K562 (cell line): Measurements from ENCODE around the gene CEMP1. TPM values are rescaled to one million over a fixed set of nuclear protein-coding genes. Genes with fewer than 3 reads are reported as not detected.

Experiments used
- ATAC-seq: fragments of 200-7000 bp; cut with Tn5 transposase; 3 replicates; pipeline ENCODE4 v1.9.1; 2020; ENCODE audit warnings: moderate library complexity
- BruUV-seq: library from RNA; stranded (reverse); fragments of 400-500 nt; replicated peaks from 2 replicates; lab custom pipeline; 2021; lab: Mats Ljungman, UMichigan
- CTCF ChIA-PET: fragments of 300-600 bp; formaldehyde crosslinking; extraction: SDS; loops from one replicate; lab custom pipeline; 2021; ENCODE audit warnings: low intra/inter-chr PET ratio; lab: Yijun Ruan, JAX
- POLR2A ChIA-PET: fragments of 300-600, 350-650 bp; sonication (Branson Sonifier 250); formaldehyde crosslinking; extraction: SDS; loops from one replicate; lab custom pipeline; 2021; ENCODE audit warnings: antibody characterized with exemption, inconsistent platforms; lab: Yijun Ruan, JAX
- DNase-seq, 4 experiments: peaks; one replicate each; pipeline versions ENCODE4 v3.0.0 to v3.0.0-alpha.2; 2011 to 2018; ENCODE audit warnings: low spot score in 3 of 4, mixed read lengths in 3 of 4; ENCODE audit errors: extremely low read depth in 1 of 4
- FAIRE-seq: peaks from 2 replicates; lab custom pipeline; 2011; peaks lifted over from hg19 to GRCh38; lab: Jason Lieb, UNC
- H2AFZ ChIP-seq: 2 replicates; pipeline ENCODE4 v1.6.0; 2011; ENCODE audit warnings: low read depth, low read length, control low read depth, inconsistent platforms
- H3K27ac ChIP-seq: fragments of 200-600 bp; 3 replicates; pipeline ENCODE4 v1.8.0; 2011; ENCODE audit warnings: low read depth, mild to moderate bottlenecking, control low read depth, inconsistent platforms, low read length, moderate library complexity, mixed read lengths; ENCODE audit errors: extremely low read depth
- H3K27me3 ChIP-seq, 2 experiments: fragments of 300-600 bp in 1 of 2; 2 replicates in 1 of 2; 3 replicates in 1 of 2; pipeline versions ENCODE4 v1.6.0 to v1.8.0; 2011; ENCODE audit warnings: inconsistent platforms in 2 of 2, low read length in 2 of 2, mild to moderate bottlenecking in 1 of 2, mixed read lengths in 1 of 2, moderate library complexity in 1 of 2; ENCODE audit not compliant: control insufficient read depth in 2 of 2, insufficient read depth in 2 of 2
- H3K36me3 ChIP-seq: fragments of 300-600 bp; 3 replicates; pipeline ENCODE4 v1.8.0; 2011; ENCODE audit warnings: mild to moderate bottlenecking, low read length, inconsistent platforms; ENCODE audit not compliant: control insufficient read depth, insufficient read depth
- H3K4me1 ChIP-seq, 2 experiments: fragments of 200-600 bp in 1 of 2; replicated peaks in 1 of 2; 2 replicates in 1 of 2; 3 replicates in 1 of 2; pipeline versions ENCODE4 v1.5.1 to v1.8.0; 2011; ENCODE audit warnings: inconsistent platforms in 2 of 2, low read length in 2 of 2, mild to moderate bottlenecking in 1 of 2, mixed read lengths in 1 of 2, moderate library complexity in 1 of 2; ENCODE audit not compliant: control insufficient read depth in 2 of 2, insufficient read depth in 2 of 2
- H3K4me2 ChIP-seq: 2 replicates; pipeline ENCODE4 v1.6.1; 2011; ENCODE audit warnings: low read length, control low read depth, inconsistent platforms, mixed read lengths; ENCODE audit not compliant: insufficient read depth
- H3K4me3 ChIP-seq: fragments of 200-600 bp; sonication (generic), shearing (Covaris generic); 2 replicates; pipeline ENCODE4 v1.5.1; 2016; ENCODE audit warnings: control low read depth, inconsistent platforms
- H3K79me2 ChIP-seq: fragments of 200-600 bp; 3 replicates; pipeline ENCODE4 v1.8.0; 2011; ENCODE audit warnings: low read length, inconsistent platforms; ENCODE audit not compliant: control insufficient read depth, insufficient read depth
- H3K9ac ChIP-seq, 2 experiments: 2 replicates each; pipeline versions ENCODE4 v1.6.0 to v1.6.1; 2011; ENCODE audit warnings: low read depth in 2 of 2, low read length in 2 of 2, control low read depth in 1 of 2, inconsistent platforms in 1 of 2, mild to moderate bottlenecking in 1 of 2, mixed read lengths in 1 of 2; ENCODE audit not compliant: insufficient read depth in 1 of 2
- H3K9me1 ChIP-seq: one replicate; pipeline ENCODE4 v1.6.0; 2011; ENCODE audit warnings: inconsistent platforms, mild to moderate bottlenecking, low read length, moderate library complexity; ENCODE audit not compliant: control insufficient read depth, insufficient read depth
- H3K9me3 ChIP-seq: replicated peaks from 2 replicates; pipeline ENCODE4 v1.5.1; 2011; ENCODE audit warnings: low read depth, low read length, inconsistent platforms; ENCODE audit not compliant: control insufficient read depth, insufficient read depth
- H4K20me1 ChIP-seq: replicated peaks from 2 replicates; pipeline ENCODE4 v1.6.1; 2011; ENCODE audit warnings: low read length, inconsistent platforms, mixed read lengths; ENCODE audit not compliant: control insufficient read depth, insufficient read depth
- DEAF1 ChIP-seq: fragments of 450-650 bp; formaldehyde crosslinking; IDR thresholded peaks from 2 replicates; pipeline ENCODE4 v1.4.0; 2020; ENCODE audit warnings: mild to moderate bottlenecking, moderate library complexity
- KAT7 ChIP-seq: sonication (generic); formaldehyde crosslinking; IDR thresholded peaks from 2 replicates; pipeline ENCODE4 v1.8.0; 2022; ENCODE audit warnings: missing genetic modification reagents, mild to moderate bottlenecking, borderline replicate concordance
- NCOA6 ChIP-seq: fragments of 450-650 bp; IDR thresholded peaks from 2 replicates; pipeline ENCODE4 v1.6.1; 2017; ENCODE audit warnings: mild to moderate bottlenecking
- ZFX ChIP-seq: sonication (generic); formaldehyde crosslinking; IDR thresholded peaks from 2 replicates; pipeline ENCODE4 v1.8.0; 2022; ENCODE audit warnings: mild to moderate bottlenecking, missing genetic modification reagents, moderate library complexity
- WGBS: fragments of 100-300 bp; shearing (Covaris generic); methylation state at CpG from one replicate; pipeline ENCODE4 v1.1.6; 2016; ENCODE audit warnings: low coverage, mixed read lengths; ENCODE audit not compliant: insufficient coverage; ENCODE audit errors: missing lambda C conversion rate; 5-methylcytosine and 5-hydroxymethylcytosine counted together
- in situ Hi-C: fragments of 300-500 bp; cut with MboI; formaldehyde crosslinking; loops from 4 replicates; pipeline ENCODE4 v1.15.0; 2018; ENCODE audit warnings: inconsistent platforms, mixed read lengths
- intact Hi-C: fragments of 100-400 bp; cut with micrococcal nuclease; formaldehyde crosslinking; loops from 2 replicates; pipeline ENCODE4 v1.14.2; 2022
- polyA plus RNA-seq, 8 experiments: library from polyadenylated mRNA; depleted of rRNA in 4 of 8; stranded (reverse) in 5 of 8; unstranded in 3 of 8; fragments of >200 nt; fragmentation: Nextera tagmentation in 2 of 8; fragmentation: Illumina TruSeq in 1 of 8; extraction: Ambion mirVana in 2 of 8; extraction: Trizol in 1 of 8; gene quantifications; 2 replicates each; pipeline versions ENCODE4 v1.2.1 to v1.2.3, GENCODE V29; 2011 to 2014; ENCODE audit warnings: inconsistent platforms in 1 of 8, missing spikeins in 1 of 8
- total RNA-seq, 7 experiments: library from RNA; depleted of rRNA in 6 of 7; stranded (reverse); fragments of >200 nt in 6 of 7; fragmentation: Illumina TruSeq in 2 of 7; extraction: Trizol in 2 of 7; gene quantifications; 2 replicates each; pipeline versions ENCODE4 v1.2.1 to v1.2.3, GENCODE V29; 2011 to 2021; ENCODE audit warnings: low replicate concordance in 1 of 7

Gene CEMP1
- total and polyA plus RNA-seq, 9 of the 15 experiments (the other 6 are each of a cell fraction or from before 2014, with no cell fraction given): 0.05 to 0.45 TPM; not detected in 7

DNA sequence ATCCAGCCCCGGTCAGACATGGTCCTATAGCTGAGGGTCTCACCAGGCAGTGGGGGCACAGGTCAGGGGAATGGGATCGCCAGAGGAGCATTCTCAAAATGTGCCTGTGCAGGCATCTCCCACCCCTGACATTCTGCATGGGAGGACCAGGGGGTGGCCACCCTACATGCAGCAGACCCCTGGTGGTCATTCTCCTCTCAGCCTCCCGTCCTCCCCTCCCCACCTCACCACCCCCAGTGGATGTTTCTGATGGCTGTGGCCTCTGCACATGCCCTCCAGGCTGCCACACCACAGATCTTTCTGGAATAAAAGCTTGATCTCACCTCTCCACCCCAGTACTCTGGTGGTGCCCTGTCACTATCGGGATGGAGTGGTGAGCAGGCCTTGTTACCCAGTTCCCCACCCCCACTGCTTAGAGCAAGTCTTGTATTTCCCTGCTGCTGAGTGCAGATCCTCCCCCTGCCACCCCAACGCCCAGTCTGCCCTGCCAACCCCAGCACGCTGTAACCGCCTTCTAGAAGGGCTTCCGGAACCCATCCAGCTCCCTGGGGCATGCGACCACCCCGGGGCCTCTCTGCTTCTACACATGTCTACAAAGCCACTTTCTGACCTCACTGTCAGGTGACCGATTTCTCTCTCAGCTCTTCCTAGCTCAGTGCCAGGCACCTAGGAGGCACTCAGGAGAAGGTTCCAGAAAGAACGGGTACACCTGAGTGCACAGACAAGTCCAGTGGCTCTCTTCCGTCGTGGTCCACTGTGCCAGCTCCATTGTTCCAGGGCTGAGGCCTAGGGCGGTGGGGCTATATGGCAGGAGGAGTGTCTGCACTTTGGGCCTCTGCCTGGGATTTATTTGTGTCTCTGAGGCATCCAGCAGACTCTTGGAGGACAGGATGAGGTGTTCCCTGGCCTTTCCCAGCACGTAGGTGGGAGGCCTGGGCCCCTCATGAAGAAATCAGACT is 47.0 kb downstream of the CEMP1 start:
- in situ Hi-C loops (no loop called here), intact Hi-C loops (no loop called here)
- H4K20me1 ChIP-seq: peaks cover 5% of the 10 kb centered on the region; the same call in 1 of the 2 replicates
- H3K79me2 ChIP-seq: peaks cover 88% of the 10 kb centered on the region
- H3K36me3 ChIP-seq: peaks cover 46% of the 10 kb centered on the region; the same call in 2 of the 3 replicates
- no peak overlapping the region for H3K4me3 ChIP-seq
- no peaks in the 10 kb centered on the region for H3K27me3 ChIP-seq
- no peak for DNase-seq
- peak; percentile 11 for ATAC-seq
- BruUV-seq: no TSS peak
- 87% methylated on average over 16 of the region's 16 CpGs for WGBS
- no peak overlapping the region for H2AFZ ChIP-seq
- ChIA-PET POLR2A (interaction anchor here (0.6 to 1.6 kb wide), 7 partner anchors 9 to 520 kb away, joined by 3 to 6 read pairs (median 3); partner anchors contain the start of genes RPS2 and TBC1D24), CTCF (no interaction called here)
- peaks cover 41 to 89% of the 10 kb centered on the region in 2 experiments for H3K4me1 ChIP-seq
- H3K9ac ChIP-seq: peak overlapping the region; percentile 40 to 89
- H3K9me1 ChIP-seq: no peaks in the 10 kb centered on the region
- H3K27ac ChIP-seq: peak overlapping the region; percentile 68
- TF ChIP-seq DEAF1 (CRISPR knock-in tag) (0 out of 2 replicates have a peak, but pooled peaks have one; percentile 7), NCOA6 (no peak), ZFX (CRISPR knock-in tag) (peak; percentile 36; the same call in 1 of the 2 replicates), KAT7 (CRISPR knock-in tag) (0 out of 2 replicates have a peak, but pooled peaks have one; percentile 8)
- FAIRE-seq: no peak
- H3K9me3 ChIP-seq: no peaks in the 10 kb centered on the region
- peak overlapping the region; percentile 70 for H3K4me2 ChIP-seq
